DND-41 (cell line): ENCODE measurements around the gene GLIPR1L1.

Experiments
- ATAC-seq: fragments of 200-7000 bp; cut with Tn5 transposase; 3 replicates; pipeline ENCODE4 v1.9.1; 2021; ENCODE audit warnings: low read depth; ENCODE audit not compliant: insufficient read depth
- DNase-seq: peaks from one replicate; pipeline ENCODE4 v3.0.0-alpha.2; 2020
- H2AFZ ChIP-seq: 2 replicates; pipeline ENCODE4 v1.6.0; 2012; ENCODE audit warnings: low read depth, low read length
- H3K27ac ChIP-seq: 2 replicates; pipeline ENCODE4 v1.5.1; 2012; ENCODE audit warnings: low read length, inconsistent platforms
- H3K27me3 ChIP-seq: fragments of 200-600 bp; sonication (generic); 2 replicates; pipeline ENCODE4 v1.6.0; 2012; ENCODE audit warnings: low read length, mild to moderate bottlenecking, inconsistent platforms; ENCODE audit not compliant: insufficient read depth, poor library complexity
- H3K36me3 ChIP-seq: 2 replicates; pipeline ENCODE4 v1.5.1; 2012; ENCODE audit warnings: low read length, inconsistent platforms; ENCODE audit not compliant: insufficient read depth
- H3K4me1 ChIP-seq: 2 replicates; pipeline ENCODE4 v1.5.1; 2012; ENCODE audit warnings: mild to moderate bottlenecking, low read length; ENCODE audit not compliant: insufficient read depth
- H3K4me2 ChIP-seq: 2 replicates; pipeline ENCODE4 v1.6.0; 2012; ENCODE audit warnings: mild to moderate bottlenecking, moderate library complexity, low read length, inconsistent platforms; ENCODE audit not compliant: insufficient read depth
- H3K4me3 ChIP-seq, 2 experiments: fragments of 200-600 bp in 1 of 2; shearing (Covaris generic) in 1 of 2; 2 replicates each; pipeline ENCODE4 v1.5.1; 2012 to 2016; ENCODE audit warnings: inconsistent platforms in 2 of 2, low read length in 2 of 2, mild to moderate bottlenecking in 2 of 2, low read depth in 1 of 2, moderate library complexity in 1 of 2
- H3K79me2 ChIP-seq: 2 replicates; pipeline ENCODE4 v1.6.0; 2012; ENCODE audit warnings: low read length, inconsistent platforms; ENCODE audit not compliant: insufficient read depth
- H3K9ac ChIP-seq: 2 replicates; pipeline ENCODE4 v1.6.0; 2012; ENCODE audit warnings: low read depth, mild to moderate bottlenecking, inconsistent platforms, low read length, moderate library complexity
- H3K9me3 ChIP-seq: 2 replicates; pipeline ENCODE4 v1.5.1; 2012; ENCODE audit warnings: low read length, moderate library complexity, mild to moderate bottlenecking, inconsistent platforms; ENCODE audit not compliant: insufficient read depth, severe bottlenecking
- H4K20me1 ChIP-seq: 2 replicates; pipeline ENCODE4 v1.6.0; 2012; ENCODE audit warnings: low read length; ENCODE audit not compliant: insufficient read depth
- EZH2 ChIP-seq: IDR thresholded peaks from 3 replicates; pipeline ENCODE4 v1.6.1; 2012; ENCODE audit warnings: borderline replicate concordance, low read depth, mild to moderate bottlenecking, moderate library complexity, low read length, inconsistent platforms; ENCODE audit not compliant: severe bottlenecking
- TF ChIP-seq, protein P1 (sequence below): IDR thresholded peaks from 2 replicates; pipeline ENCODE4 v1.5.1; 2012; ENCODE audit warnings: borderline replicate concordance, low read length, moderate library complexity, mild to moderate bottlenecking; ENCODE audit not compliant: poor library complexity, severe bottlenecking; ENCODE audit errors: extremely low read depth

GLIPR1L1 gene, protein sequence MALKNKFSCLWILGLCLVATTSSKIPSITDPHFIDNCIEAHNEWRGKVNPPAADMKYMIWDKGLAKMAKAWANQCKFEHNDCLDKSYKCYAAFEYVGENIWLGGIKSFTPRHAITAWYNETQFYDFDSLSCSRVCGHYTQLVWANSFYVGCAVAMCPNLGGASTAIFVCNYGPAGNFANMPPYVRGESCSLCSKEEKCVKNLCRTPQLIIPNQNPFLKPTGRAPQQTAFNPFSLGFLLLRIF

GRCh38 chr12:75334384-75335030, at the start of gene GLIPR1L1:
TSS of gene GLIPR1L1 (plus strand) at chr12:75334670. CDS start at chr12:75334729, 59 bp downstream.
- H3K9ac ChIP-seq: no peak within 1 kb of the TSS
- H4K20me1 ChIP-seq: no peaks in the 10 kb centered on the region
- H3K79me2 ChIP-seq: no peaks in the 10 kb centered on the region
- H3K36me3 ChIP-seq: no peaks in the 10 kb centered on the region
- peaks cover 8% of the 10 kb centered on the region for H3K4me1 ChIP-seq
- DNase-seq (peak; percentile 85), ATAC-seq (peak; percentile 76)
- TF ChIP-seq, protein P1, sequence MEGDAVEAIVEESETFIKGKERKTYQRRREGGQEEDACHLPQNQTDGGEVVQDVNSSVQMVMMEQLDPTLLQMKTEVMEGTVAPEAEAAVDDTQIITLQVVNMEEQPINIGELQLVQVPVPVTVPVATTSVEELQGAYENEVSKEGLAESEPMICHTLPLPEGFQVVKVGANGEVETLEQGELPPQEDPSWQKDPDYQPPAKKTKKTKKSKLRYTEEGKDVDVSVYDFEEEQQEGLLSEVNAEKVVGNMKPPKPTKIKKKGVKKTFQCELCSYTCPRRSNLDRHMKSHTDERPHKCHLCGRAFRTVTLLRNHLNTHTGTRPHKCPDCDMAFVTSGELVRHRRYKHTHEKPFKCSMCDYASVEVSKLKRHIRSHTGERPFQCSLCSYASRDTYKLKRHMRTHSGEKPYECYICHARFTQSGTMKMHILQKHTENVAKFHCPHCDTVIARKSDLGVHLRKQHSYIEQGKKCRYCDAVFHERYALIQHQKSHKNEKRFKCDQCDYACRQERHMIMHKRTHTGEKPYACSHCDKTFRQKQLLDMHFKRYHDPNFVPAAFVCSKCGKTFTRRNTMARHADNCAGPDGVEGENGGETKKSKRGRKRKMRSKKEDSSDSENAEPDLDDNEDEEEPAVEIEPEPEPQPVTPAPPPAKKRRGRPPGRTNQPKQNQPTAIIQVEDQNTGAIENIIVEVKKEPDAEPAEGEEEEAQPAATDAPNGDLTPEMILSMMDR: peak; percentile 89
- TF ChIP-seq EZH2: no peak
- H3K27me3 ChIP-seq: no peaks in the 10 kb centered on the region
- no peak within 1 kb of the TSS for H3K4me3 ChIP-seq
- H2AFZ ChIP-seq: peak within 1 kb of the TSS; percentile 37
- no peaks in the 10 kb centered on the region for H3K9me3 ChIP-seq
- peak within 1 kb of the TSS; percentile 34; the same call in 1 of the 2 replicates for H3K4me2 ChIP-seq
- H3K27ac ChIP-seq: no peak within 1 kb of the TSS

- Histone ChIP-seq H3K4me1 (no peaks in the 10 kb centered on the region), H3K79me2 (no peaks in the 10 kb centered on the region), H4K20me1 (no peaks in the 10 kb centered on the region), H3K27me3 (no peaks in the 10 kb centered on the region), H3K27ac (no peak overlapping the region), H3K4me3 (no peak overlapping the region), H3K9ac (no peak overlapping the region), H3K9me3 (no peaks in the 10 kb centered on the region), H3K36me3 (no peaks in the 10 kb centered on the region), H3K4me2 (no peak overlapping the region), H2AFZ (no peak overlapping the region)
- ATAC-seq: no peak
- no peak for TF ChIP-seq EZH2
- TF ChIP-seq, protein P1: no peak
- no peak for DNase-seq
Measured at GRCh38 chr12:75288860-75289259, 45.6 kb upstream of the GLIPR1L1 start.

DNA sequence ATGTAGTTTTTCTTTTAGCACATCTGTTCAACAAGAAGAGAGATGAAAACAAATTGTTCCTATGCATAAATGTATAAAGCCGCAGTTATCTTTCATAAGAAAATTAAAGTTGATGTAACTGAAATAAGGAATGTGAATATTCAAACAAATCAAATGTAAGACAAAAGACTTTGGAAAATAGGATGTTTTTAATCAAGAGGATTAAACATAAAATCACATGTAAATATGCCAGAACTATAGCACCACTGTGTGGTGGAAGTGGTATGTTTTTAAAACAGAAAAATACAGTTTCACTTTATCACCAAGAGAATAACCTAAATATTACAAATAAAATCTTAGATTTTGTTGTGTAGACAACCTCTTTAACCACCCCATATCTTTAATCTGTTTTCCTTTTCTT, 44.7 kb upstream of the GLIPR1L1 start:
- Histone ChIP-seq H3K4me2 (no peak overlapping the region), H3K27ac (no peak overlapping the region), H4K20me1 (no peaks in the 10 kb centered on the region), H3K9me3 (no peaks in the 10 kb centered on the region), H3K4me1 (no peaks in the 10 kb centered on the region), H2AFZ (no peak overlapping the region), H3K36me3 (no peaks in the 10 kb centered on the region), H3K9ac (no peak overlapping the region), H3K27me3 (no peaks in the 10 kb centered on the region), H3K79me2 (no peaks in the 10 kb centered on the region), H3K4me3 (no peak overlapping the region)
- ATAC-seq (no peak), DNase-seq (no peak)
- no peak for TF ChIP-seq EZH2
- TF ChIP-seq, protein P1: peak; percentile 47
